Prostate gland (tissue), 2 donors: Measurements from ENCODE around the gene CYYR1. TPM values are rescaled to one million over a fixed set of nuclear protein-coding genes. Genes with fewer than 3 reads are reported as not detected.

Experiments
- DNase-seq: peaks from one replicate; pipeline ENCODE4 v3.0.0-alpha.2; 2019; ENCODE audit warnings: low spot score
- H3K27ac ChIP-seq, 2 donors: fragments of 200-600 bp; sonication (generic); 2 replicates each; pipeline ENCODE4 v1.5.1; 2017 to 2019
- H3K27me3 ChIP-seq: fragments of 200-600 bp; sonication (generic); replicated peaks from 2 replicates; pipeline ENCODE4 v1.5.1; 2019; ENCODE audit not compliant: insufficient read depth
- H3K36me3 ChIP-seq, 2 donors: fragments of 200-600 bp; sonication (generic); 1 replicate in 1 of 2; 2 replicates in 1 of 2; pipeline versions ENCODE4 v1.5.1 to v1.8.1; 2017 to 2019
- H3K4me1 ChIP-seq: fragments of 200-600 bp; sonication (generic); replicated peaks from 2 replicates; pipeline ENCODE4 v1.5.1; 2019
- H3K4me3 ChIP-seq, 2 donors: fragments of 200-600 bp; sonication (generic); 2 replicates each; pipeline ENCODE4 v1.5.1; 2017 to 2019
- H3K9me3 ChIP-seq: fragments of 200-600 bp; sonication (generic); 2 replicates; pipeline ENCODE4 v1.5.1; 2017
- CTCF ChIP-seq, 4 experiments: fragments of 200-600 bp in 2 of 4; fragments of 450-650 bp in 2 of 4; sonication (generic) in 2 of 4; IDR thresholded peaks; 1 replicate in 3 of 4; 2 replicates in 1 of 4; pipeline ENCODE4 v1.5.1; 2016 to 2019; ENCODE audit warnings: antibody characterized with exemption in 4 of 4, mild to moderate bottlenecking in 2 of 4, moderate library complexity in 2 of 4
- POLR2A ChIP-seq: fragments of 450-650 bp; IDR thresholded peaks from one replicate; pipeline ENCODE4 v1.6.1; 2016; ENCODE audit warnings: antibody characterized with exemption, mild to moderate bottlenecking
- POLR2AphosphoS5 ChIP-seq: sonication (generic); formaldehyde crosslinking; IDR thresholded peaks from one replicate; pipeline ENCODE4 v1.6.1; 2017; ENCODE audit warnings: antibody characterized with exemption
- WGBS: methylation state at CpG from one replicate; pipeline ENCODE4 v1.1.5; 2018; 5-methylcytosine and 5-hydroxymethylcytosine counted together
- intact Hi-C: fragments of 100-400 bp; cut with DNase I; formaldehyde crosslinking; loops from one replicate; pipeline ENCODE4 v1.14.2; 2022
- total RNA-seq, 2 donors: library from RNA; depleted of rRNA; stranded (reverse); fragments of >200 nt; gene quantifications; one replicate each; pipeline ENCODE4 v1.1.0, GENCODE V29; 2016

Gene CYYR1
- 10 to 100 TPM in 1 of 2 donors, 1 to 10 TPM in 1; 9.7 to 13.3 TPM for total RNA-seq

GRCh38 chr21:26572702-26573381, at the start of gene CYYR1:
Gene CYYR1, minus strand, starts transcription at chr21:26573286. Its CDS starts 346 bp downstream, at chr21:26572940.
- Histone ChIP-seq H3K36me3 (no peaks in the 10 kb centered on the region), H3K9me3 (no peaks in the 10 kb centered on the region), H3K27ac (peak within 1 kb of the TSS in 1 of 2 donors; percentile 35), H3K4me1 (no peaks in the 10 kb centered on the region), H3K27me3 (peaks cover 10% of the 10 kb centered on the region), H3K4me3 (peak within 1 kb of the TSS; percentile 1 to 13)
- 2% methylated on average over 39 of the region's 58 CpGs for WGBS
- TF ChIP-seq POLR2AphosphoS5, result no peak
- TF ChIP-seq CTCF (IDR thresholded peaks at IDR 0.05), result no peak
- no peak for TF ChIP-seq POLR2A
- DNase-seq, result no peak
- intact Hi-C loops, result no loop called here

- Histone ChIP-seq H3K4me1 (no peaks in the 10 kb centered on the region), H3K27ac (no peak overlapping the region), H3K9me3 (no peaks in the 10 kb centered on the region), H3K4me3 (no peak overlapping the region), H3K36me3 (no peaks in the 10 kb centered on the region), H3K27me3 (no peaks in the 10 kb centered on the region)
- DNase-seq, result no peak
- TF ChIP-seq CTCF (IDR thresholded peaks at IDR 0.05), result no peak
- TF ChIP-seq POLR2A, result no peak
- TF ChIP-seq POLR2AphosphoS5, result no peak
- intact Hi-C loops, result no loop called here
- 35% methylated on average over 1 of the region's 1 CpG for WGBS
Measured at GRCh38 chr21:26617176-26617575, 44.1 kb upstream of the CYYR1 start.

- no peaks in the 10 kb centered on the region for H3K36me3 ChIP-seq
- H3K9me3 ChIP-seq, result no peaks in the 10 kb centered on the region
- intact Hi-C loops, result no loop called here
- H3K27ac ChIP-seq, result no peak overlapping the region
- no peaks in the 10 kb centered on the region for H3K4me1 ChIP-seq
- TF ChIP-seq CTCF (IDR thresholded peaks at IDR 0.05) (no peak), POLR2AphosphoS5 (no peak), POLR2A (no peak)
- DNase-seq, result no peak
- H3K4me3 ChIP-seq, result no peak overlapping the region
- WGBS, result 100% methylated on average over 1 of the region's 1 CpG
- no peaks in the 10 kb centered on the region for H3K27me3 ChIP-seq
Measured at GRCh38 chr21:26614251-26614650, 41.2 kb upstream of the CYYR1 start.

DNA sequence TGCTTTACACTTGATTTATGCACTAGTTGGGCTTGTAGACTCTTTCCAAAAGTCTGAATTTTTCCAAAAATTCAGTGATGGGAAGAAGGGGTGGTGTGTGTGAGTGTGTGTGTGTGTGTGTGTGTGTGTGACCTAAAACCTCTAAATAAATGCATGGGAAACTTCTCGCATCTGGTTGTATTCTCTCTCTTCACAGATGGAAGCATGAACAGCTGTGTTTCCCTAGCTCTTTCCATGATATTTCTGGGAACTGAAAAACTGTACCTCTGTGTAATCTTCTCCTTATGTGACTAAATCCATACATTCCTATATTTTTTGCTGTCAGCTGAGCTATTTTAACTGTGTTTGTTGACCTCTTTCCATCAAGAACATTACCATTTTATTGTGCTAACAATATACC, 26.2 kb upstream of the CYYR1 start:
- intact Hi-C loops, result no loop called here
- TF ChIP-seq POLR2A (no peak), POLR2AphosphoS5 (no peak), CTCF (IDR thresholded peaks at IDR 0.05) (no peak)
- H3K27ac ChIP-seq, result no peak overlapping the region
- H3K36me3 ChIP-seq, result no peaks in the 10 kb centered on the region
- 81% methylated on average over 1 of the region's 1 CpG for WGBS
- no peak overlapping the region for H3K4me3 ChIP-seq
- H3K9me3 ChIP-seq, result no peaks in the 10 kb centered on the region
- DNase-seq, result no peak
- H3K4me1 ChIP-seq, result no peaks in the 10 kb centered on the region
- H3K27me3 ChIP-seq, result no peaks in the 10 kb centered on the region

GRCh38 chr21:26597981-26598380, 24.9 kb upstream of the CYYR1 start:
- no peak for DNase-seq
- Histone ChIP-seq H3K4me1 (no peaks in the 10 kb centered on the region), H3K27ac (no peak overlapping the region), H3K9me3 (no peaks in the 10 kb centered on the region), H3K4me3 (no peak overlapping the region), H3K36me3 (no peaks in the 10 kb centered on the region), H3K27me3 (no peaks in the 10 kb centered on the region)
- no peak for TF ChIP-seq POLR2AphosphoS5
- TF ChIP-seq POLR2A, result no peak
- TF ChIP-seq CTCF (IDR thresholded peaks at IDR 0.05), result no peak
- intact Hi-C loops, result no loop called here
- 39% methylated on average over 2 of the region's 2 CpGs for WGBS
